T1000 (cell line): ENCODE results near the gene MYH1.
"Not testable (repeated sequence)": the region's sequence is repeated elsewhere in the genome, so short reads cannot be mapped to it uniquely, and the experiment has no call there.

Experiments used
- DNase-seq: peaks from one replicate; lab custom pipeline; 2025; ENCODE audit warnings: mixed read lengths; lab: John Stamatoyannopoulos, UW

MYH1 gene

DNA sequence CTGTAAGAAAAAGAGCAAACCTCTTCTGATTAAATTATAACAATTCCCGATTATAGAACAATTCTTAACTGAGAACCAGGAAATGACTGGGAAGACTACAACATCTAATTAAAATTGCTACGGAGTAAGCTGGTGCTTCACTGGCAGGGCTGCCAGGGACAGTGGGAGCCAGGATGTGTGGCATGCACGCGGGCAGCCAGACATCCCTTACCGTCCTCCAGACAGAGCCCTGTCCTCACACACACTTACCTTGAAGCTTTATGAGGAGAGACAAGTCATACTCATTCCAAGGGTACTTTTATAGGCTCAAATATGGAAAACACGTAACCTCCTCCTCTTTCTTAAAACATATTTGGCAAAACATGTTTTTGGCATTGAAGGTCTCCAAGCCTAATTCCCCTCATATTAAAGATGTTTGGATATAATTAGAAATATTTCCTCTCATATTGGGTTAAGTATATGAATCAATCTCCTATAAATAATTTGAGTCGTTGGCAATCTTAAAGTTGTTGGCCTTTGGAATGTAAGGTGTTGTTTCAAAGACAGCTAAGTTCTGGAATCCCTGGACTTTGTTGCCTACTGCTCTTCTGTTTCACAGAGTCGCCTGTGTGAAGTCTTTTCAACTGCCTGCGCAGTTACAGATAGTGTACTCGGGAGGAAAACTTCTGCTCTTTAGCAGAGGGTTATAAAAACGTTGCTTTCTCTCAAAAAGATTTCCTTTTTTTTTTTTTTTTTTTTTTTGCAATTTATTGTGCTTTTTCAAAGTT, at the start of gene MYH1:
Gene MYH1 (minus strand): TSS at position 272 of the 767 bp plus-strand sequence. CDS start 1,900 bp downstream, outside the sequence.
- no peak for DNase-seq

DNA sequence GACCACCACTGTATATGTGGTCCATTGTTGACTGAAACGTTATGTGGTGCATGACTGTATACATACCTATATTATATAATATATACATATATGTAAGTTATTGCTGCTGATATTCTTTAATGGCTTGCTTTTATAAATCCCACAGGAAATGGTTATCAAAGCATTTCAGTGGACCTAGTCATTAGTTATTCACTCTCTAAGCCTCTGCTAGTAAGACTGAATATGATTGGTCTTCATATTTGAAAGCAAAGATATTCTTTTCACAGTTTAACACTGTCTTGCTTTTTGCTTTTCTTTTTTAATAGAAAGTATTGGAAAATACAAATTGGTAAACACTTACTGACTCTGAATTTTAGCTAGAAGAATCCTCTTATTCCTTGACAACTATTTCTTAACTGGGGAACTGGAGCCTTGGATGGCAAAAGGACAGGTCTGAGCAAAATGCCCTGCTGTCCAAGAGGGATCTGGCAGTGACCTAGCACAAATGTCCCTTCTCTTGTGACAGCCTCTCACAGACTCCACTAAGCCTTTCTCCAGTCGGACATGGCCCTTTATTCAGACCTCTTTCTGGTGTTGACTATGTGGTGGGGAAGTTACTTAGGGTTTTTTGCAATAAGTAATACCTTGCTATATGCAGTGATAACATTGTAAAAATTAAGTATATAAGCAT, 45.8 kb upstream of the MYH1 start:
- no peak for DNase-seq

DNA sequence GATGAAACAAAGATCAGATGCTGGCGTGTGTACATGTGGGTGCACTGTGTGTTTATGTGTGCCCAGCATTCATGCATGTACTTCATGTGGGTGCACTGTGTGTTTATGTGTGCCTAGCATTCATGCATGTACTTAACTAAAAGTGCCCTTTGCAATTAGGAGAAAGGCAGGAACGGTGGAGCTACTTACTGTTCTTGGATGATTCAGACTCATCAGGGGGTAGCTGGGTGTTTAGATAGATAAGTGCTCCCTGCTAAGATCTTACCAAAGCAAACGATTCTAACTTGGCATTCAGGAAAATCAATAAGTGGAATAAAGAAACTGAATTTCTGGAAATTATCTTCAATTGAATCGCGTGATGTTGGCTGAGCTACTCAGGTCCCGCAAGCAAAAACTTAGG, 39.7 kb upstream of the MYH1 start:
- DNase-seq = no peak

- no peak for DNase-seq
Observed at GRCh38 chr17:10557422-10557821, 39.1 kb upstream of the MYH1 start.

DNA sequence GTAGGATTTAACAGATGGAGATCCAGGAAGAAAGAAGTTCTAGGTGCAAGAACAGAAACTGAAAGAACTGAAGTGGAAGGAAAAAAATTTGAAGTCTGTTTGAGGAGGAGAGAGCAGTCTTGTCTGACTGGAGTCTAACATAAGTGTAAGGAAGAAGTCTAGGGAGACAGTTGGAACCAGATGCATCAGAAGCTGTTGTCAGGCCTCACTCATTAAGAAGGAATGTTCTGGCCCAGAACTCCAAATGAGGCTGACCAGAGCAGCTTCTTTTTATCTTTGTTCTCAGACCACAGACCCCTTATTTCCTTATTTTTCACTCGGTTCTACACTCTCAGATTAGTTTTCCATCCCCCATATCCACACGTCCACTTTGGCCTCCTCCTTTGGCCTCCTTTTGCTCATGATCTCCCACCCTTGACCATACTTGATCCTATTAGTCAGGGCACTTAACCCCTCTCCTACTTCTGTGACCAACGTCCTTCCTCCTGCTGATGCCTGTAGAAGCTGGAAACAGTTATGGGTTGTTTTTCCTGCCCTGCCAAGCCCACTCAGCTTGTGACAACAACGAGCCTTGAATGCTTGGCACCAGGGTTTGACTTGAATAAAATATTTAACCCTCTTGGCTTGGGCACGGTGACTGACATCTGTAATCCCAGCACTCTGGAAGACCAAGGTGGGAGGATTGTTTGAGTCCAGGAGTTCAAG, 38.1 kb upstream of the MYH1 start:
- no peak for DNase-seq

DNA sequence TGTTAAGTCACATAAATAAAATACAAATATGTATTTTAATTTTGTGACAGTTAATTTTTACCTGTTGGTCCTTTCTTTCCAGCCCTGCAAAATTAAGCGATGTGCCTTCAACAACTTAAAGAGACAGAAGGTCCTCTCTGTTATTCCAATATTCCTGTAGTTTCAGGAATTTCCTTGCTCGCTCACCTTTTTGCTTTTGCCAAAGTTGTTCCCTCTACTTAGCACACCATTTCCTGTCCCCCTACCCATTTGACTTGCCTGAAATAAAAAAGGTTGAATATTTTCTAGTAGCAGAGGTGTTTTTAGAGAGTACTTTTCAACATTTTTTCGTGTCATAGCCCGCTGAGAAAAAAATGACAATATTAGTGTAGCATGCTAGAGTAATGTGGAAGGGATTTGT, 31.7 kb upstream of the MYH1 start:
- DNase-seq = no peak

DNA sequence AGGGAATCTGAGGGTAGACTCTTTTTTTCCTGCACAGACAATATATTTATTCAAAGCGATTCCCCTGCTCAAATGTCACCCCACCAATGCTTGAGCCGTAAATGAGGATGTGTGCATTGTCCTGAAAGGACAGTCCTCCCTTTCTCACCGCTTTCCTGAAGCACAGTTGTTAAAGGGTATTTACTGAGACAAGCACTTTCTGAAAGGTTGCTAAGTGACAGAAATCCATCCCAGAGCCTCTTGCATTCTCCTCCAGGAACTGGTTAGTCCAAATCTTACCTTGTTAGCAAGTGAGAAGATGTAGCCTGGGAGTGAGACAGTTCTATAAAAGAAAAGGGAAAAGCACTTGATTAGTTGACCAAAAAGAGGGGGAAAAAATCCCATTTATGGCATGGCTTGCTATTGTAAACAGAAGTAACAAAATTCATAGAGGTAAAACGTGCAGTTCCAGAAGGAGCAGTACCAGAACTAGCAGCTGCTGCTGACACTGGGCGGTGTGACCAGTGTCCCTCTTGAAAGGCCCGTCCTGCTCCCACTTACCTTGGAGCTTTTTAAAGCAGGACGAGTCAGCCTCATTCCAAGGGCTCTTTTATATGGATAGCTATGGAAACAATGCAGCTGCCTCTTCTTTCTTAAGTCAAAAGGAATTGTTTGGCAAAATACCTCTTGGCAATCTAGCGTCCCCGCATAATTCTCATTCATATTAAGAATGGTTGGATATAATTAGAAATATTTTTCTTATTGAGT, 30.9 kb upstream of the MYH1 start, which contains the start of gene MYH2:
Gene MYH2 (minus strand): TSS at position 563 of the 747 bp plus-strand sequence. CDS start 1,738 bp downstream, outside the sequence.
- DNase-seq = no peak

- DNase-seq = no peak
Observed at GRCh38 chr17:10547351-10547750, 29.0 kb upstream of the MYH1 start.

GRCh38 chr17:10543486-10543885, 25.1 kb upstream of the MYH1 start:
- not testable (repeated sequence) for DNase-seq

DNA sequence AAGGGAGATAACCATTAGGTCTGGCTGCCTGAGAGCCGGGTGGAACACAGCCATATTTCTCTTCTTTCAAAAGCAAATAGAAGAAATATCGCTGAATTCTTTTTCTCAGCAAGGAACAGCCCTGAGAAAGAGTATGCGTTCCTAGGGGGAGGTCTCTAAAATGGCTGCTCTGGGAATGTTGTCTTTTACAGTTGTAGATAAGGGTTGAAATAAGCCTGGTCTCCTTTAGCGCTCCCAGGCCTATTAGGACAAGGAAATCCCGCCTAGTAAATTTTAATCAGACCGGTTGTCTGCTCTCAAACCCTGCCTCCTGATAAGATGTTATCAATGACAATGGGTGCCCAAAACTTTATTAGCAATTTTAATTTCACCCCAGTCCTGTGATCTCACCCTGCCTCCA, 22.8 kb upstream of the MYH1 start:
- DNase-seq = not testable (repeated sequence)

DNA sequence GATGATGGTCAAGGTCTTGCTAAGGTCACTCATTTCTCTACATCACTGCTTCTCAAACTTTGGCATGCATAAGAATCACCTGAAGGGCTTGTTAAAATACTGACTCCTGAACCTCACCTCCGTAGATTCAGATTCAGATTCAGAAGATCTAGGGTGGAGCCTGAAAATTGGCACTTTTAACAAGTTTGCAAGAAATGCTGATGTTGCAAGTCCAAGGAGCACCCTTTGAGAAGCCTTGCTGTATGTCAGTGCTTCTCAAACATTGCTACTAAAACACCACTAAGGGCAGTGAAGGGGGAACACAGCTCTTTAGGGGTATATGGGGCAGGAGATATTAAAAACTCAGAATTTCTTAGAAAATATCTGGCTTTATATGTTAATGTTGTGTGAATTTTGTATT, 13.7 kb upstream of the MYH1 start:
- no peak for DNase-seq

GRCh38 chr17:10527419-10527818, 9.1 kb upstream of the MYH1 start:
- no peak for DNase-seq

GRCh38 chr17:10526517-10526916, 8.2 kb upstream of the MYH1 start:
- no peak for DNase-seq

DNA sequence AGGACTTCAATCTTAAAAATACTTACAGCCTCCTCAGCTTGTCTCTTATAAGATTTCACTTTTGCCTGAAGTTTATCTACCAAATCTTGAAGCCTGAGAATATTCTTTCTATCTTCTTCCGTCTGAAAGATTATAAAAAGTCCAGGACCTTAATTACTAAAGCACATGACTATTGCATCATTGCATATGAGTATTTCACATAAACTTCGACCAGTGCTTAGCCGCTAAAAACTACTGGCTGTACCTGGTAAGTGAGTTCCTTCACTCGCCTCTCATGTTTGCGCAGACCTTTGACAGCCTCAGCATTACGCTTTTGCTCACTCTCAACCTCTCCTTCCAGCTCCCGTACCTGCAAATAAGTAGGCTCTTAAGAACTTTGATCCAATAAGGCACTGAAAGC, 4.7 kb upstream of the MYH1 start:
- no peak for DNase-seq

- DNase-seq = no peak
Observed at GRCh38 chr17:10521949-10522348, 3.6 kb upstream of the MYH1 start.

DNA sequence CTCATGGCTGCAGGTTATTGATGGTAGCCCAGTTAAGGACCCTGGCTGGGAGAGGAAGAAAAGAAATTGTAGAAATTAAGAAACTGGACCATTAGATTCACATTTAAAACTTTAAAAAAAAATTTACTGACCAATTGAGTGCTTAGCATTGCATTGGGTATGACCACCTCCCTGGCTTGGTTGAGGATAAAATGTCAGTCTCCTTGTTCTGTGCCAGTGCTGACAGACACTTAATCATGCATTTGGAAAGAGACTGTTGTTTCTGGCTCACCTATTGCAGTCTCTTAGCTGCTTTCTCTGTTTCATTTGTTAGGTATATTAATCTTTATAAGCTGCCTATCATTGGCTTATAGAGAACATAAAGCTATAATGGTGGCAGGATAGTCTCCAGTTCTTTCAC, 1.7 kb downstream of the MYH1 start:
- no peak for DNase-seq

GRCh38 chr17:10516065-10516464, 2.3 kb downstream of the MYH1 start:
- no peak for DNase-seq

DNA sequence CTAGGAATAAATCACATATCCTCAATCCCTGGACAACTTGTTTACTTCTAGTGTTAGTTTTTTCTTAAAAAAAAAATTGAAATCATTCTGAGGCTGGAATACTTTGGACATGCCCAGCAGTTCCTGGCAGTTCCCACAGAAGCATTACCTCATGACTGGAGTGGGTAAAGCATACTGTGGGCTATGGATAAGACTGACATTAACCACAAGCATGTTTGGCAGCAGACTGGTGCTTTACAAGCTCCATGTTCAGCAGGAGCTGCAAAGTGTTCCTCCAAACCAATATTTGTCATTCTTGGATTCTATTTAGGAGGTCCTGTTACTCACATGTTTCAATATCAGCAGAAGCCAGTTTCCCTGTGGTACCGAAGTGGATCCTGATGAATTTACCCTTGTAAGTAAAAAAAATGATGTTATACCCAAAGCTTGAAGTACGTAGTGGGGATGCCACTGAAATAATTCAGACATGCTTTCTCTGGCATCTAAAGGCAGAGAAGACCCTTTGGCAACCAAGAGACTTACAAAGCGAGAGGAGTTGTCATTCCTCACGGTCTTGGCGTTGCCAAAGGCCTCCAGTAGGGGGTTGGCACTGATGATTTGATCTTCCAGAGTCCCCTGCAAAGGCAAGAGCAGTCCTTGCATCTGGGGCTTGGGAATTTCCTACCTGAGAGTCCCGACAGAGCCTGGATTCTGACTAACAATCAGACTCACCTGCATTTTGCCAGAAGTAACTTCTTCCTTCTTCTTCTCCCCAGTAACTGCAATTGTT, 4.9 kb downstream of the MYH1 start:
- no peak for DNase-seq

GRCh38 chr17:10512856-10513255, 5.5 kb downstream of the MYH1 start:
- DNase-seq = no peak

DNA sequence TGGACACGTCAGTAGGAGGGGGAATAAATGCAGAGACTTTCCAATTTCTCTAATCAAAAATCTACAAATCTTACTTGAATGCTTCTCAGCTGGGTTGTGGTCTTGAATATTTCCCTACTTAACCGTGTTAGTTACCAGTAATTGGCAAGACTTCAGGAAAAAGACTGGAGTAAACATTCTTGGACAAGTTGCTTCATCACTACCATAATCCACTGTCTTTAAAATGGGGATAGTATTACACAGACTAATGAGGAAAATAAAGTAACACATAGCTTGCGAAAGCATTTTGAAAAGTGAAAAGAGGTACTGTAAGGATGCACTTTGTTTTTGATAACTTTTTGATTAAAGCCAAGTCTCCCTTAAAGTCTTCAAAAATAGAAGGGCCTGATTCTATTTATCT, 18.4 kb downstream of the MYH1 start:
- no peak for DNase-seq

- no peak for DNase-seq
Observed at GRCh38 chr17:10492004-10492403, 26.3 kb downstream of the MYH1 start.
